Activated CD4-positive, CD25-positive, alpha-beta regulatory T cell (primary cell): ENCODE data around the gene DPM1.

Source experiments
- DNase-seq, 4 experiments: peaks; one replicate each; lab custom pipeline; 2025; lab: John Stamatoyannopoulos, UW

DPM1 gene

GRCh38 chr20:50898475-50898874 lies 59.9 kb downstream of the DPM1 start:
- no peak for DNase-seq

GRCh38 chr20:50895111-50895830 lies 63.1 kb downstream of the DPM1 start:
- no peak for DNase-seq

GRCh38 chr20:50893620-50894019 lies 64.7 kb downstream of the DPM1 start:
- no peak for DNase-seq

- no peak for DNase-seq
These were observed 65.9 kb downstream of the DPM1 start for GRCh38 chr20:50892394-50892793.

- no peak for DNase-seq
These were observed 67.2 kb downstream of the DPM1 start for GRCh38 chr20:50891138-50891537.

- DNase-seq = no peak
These were observed 70.8 kb downstream of the DPM1 start for GRCh38 chr20:50887576-50887975.

GRCh38 chr20:50886184-50886790 lies 72.0 kb downstream of the DPM1 start:
- no peak for DNase-seq

- no peak for DNase-seq
These were observed 72.6 kb downstream of the DPM1 start for GRCh38 chr20:50885781-50886180.

GRCh38 chr20:50885068-50885467 lies 73.3 kb downstream of the DPM1 start:
- DNase-seq = no peak
